ENCODE data around the gene ZNF286A. TPM values are rescaled to one million over a fixed set of nuclear protein-coding genes. Genes with fewer than 3 reads are reported as not detected.
"Not testable (repeated sequence)": the region's sequence is repeated elsewhere in the genome, so short reads cannot be mapped to it uniquely, and the experiment has no call there.

The ZNF286A gene
- 25.4 and 37.0 TPM in 2 replicates for total RNA-seq

DNA sequence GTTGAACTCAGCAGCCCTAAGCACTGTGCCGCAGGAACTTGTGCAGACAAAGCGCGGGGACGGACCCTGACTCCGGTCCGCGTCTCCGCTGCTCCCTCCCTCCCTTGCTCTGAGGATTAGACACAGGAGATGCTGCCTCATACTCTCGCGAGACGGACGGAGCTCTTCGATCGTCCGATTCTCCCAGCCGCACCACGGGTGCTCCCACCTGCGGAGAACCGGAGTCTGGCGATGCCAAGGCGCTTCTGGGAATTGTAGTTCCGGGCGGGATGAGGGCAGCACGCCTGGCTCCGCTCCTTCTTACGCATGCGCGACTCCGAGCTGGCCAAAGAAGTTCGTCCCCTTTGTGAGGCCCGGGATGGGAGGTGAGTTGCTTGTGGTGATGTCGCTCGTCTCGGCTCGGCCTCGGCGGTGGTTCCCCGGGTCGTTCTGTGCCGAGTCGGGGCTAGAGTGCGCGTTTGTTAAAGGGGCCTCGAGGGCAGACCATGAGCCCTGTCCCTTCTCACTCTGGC, at the start of gene ZNF286A:
ZNF286A (plus strand) TSS at position 340 of the 512 bp plus-strand sequence. CDS start 578 bp downstream, outside the sequence.
- peak; percentile 96 to 99 for DNase-seq (ENCODE audit: low read depth in 2 of 2)

DNA sequence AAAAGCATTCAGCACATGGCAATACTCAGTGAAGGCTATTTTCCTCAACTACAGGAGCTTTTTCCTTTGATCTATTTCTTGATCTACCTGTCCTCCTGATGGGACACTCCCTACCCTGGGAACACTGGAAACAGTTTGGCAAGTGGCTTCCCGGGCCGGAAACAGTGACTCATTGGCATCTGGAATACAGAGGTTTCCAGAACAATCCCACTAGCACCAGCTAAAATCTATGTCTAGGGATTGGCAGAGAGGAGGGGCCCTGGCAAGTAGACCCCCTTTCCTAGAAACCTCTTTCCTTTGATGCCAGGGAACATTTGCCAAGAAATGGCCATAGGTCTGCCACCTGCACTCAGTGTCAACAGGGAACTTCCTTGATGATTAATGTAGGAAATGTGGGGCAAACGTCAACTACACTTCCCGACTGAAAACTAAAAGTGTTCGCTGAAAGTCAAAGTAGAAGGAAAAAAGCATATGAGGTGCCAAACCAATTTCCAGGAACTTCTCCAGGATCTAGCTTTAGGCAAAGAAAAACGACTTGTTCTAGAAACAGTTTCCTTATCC, 49.6 kb upstream of the ZNF286A start:
- peak; percentile 64 to 75 for DNase-seq (ENCODE audit: low read depth in 2 of 2)

DNA sequence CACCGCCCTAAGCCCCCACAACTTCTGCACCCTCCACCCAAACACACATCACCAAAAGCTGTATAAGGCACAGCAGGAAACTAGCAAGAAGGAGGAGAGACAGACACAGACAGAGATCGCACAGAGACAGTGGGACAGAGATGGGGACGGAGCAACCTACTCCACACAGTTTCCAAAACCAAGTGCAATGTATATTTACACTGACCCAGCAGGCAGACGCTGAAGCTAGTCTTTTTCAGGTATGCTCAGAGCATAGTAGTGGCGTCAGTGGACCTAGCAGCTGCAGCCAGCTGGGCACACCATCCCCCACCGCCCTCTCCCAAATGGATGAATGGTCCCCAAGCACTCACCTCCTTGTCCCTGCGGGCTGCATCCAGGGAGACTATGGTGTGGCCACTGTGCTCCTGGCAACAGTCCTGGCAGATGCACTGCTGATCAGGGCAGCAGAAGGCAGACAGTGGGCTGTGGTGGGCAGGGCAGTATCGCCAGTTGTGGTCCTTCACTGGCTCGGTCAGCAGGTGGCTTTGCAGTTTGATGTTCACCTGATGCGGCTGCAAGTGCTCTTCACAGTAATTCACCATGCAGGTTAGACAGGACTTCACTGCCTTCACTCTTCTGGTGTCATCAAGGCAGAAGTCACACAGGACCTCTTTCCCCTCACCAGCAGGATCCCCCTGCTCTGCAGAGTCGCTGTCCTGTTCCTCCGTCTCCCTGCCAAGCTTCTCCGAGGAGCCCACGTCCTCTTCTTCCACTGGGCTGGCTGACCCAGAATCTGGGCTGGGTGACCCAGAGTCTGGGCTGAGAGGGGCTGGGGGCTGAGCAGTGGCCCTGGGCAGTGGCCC, 48.6 kb upstream of the ZNF286A start:
- peak in 1 of 2 donors; percentile 26 for DNase-seq (ENCODE audit: low read depth in 2 of 2)

DNA sequence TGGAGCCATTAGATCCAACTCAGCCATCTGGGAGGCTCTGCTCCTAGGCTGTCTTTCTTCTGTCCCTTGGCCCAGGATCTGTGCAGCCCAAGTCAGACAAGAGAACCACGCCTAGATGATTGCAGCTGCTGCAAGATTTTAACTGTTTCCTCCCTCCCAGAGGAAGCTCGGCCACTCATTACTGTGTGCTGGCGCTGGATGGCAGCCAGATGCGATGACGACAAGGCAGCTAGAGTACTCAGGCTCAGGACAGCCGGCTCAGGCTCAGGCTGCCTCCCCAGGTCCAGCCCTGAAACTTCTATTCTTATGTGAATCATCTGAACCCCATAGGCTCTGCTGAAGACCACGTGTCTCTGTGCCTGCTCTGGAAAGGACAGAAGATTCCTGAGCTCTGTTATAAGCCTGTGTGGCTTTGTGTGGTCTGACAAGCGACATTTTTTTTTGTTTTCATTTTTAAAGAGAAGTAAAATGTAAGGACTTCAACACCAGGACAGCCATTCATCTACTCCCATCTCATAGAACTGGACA, 47.9 kb upstream of the ZNF286A start:
- peak; percentile 90 to 98 for DNase-seq (ENCODE audit: low read depth in 2 of 2)

DNA sequence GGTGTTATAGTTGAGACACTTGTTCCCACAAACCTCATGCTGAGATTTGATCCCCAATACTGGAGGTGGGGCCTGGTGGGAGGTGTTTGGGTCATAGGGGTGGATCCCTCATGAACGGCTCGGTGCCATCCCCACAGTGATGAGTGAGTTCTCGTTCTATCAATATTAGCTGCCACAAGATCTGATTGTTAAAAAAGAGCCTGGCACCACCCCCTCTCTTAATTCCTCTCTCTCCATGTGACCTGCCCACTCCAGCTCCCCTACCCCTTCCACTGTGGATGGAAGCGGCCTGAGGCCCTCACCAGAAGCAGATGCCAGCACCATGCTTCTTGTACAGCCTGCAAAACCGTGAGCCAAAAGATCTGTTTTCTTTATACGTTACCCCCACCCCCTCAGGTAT, 46.6 kb upstream of the ZNF286A start:
- DNase-seq (ENCODE audit: low read depth in 2 of 2), result no peak

DNA sequence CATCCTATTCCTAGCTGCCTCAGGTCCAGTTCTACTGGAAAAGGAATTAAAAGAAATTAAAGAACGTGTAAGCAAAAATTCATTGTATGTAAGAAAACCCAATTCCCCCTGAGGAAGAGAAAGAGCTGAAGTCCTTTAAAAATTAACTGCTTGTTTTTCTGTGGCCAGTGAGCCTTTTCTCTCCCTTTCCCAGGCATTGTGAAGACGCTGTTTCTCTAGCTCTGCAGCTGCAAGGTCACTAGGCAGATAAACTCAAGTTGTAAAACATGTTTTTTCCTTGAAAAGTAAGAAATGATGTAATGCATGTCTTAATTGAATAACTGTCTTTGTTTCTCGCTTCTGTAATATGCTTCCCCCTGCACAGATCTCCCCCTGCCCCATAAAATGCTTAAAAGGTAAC, 45.2 kb upstream of the ZNF286A start:
- DNase-seq (ENCODE audit: low read depth in 2 of 2), result not testable (repeated sequence)

DNA sequence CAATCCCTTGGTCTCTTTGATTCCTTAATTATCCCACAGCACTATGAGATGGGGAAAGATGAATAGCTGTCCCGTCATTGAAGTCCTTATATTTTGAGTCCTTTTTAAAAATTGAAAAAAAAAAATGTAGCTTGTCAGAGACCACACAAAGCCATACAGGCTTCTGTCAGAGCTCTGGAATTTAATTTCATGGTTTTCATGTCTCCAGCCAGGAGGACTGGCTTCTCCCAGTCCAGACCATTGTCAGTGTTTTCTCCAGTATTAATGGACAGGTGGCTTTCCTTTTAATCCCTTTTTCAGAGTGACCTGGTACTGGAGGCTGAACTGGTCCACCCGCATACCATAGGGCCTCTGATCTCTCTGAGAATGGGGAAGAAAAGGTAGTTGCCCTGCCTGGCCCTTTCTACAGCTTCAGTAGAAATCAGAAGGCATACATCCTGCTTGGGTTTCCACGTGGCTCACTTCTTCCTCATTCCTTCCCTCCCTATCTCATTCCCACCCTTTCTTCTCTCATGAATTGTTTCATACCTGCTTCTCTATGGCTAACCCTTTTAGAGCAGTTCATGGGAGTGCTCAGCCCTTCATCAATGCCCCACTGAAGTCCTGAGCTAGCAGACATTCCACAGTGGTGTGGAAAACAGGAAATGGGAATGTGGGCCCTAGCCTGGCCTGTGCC, 44.5 kb upstream of the ZNF286A start:
- DNase-seq (ENCODE audit: low read depth in 2 of 2), result peak in 1 of 2 donors; percentile 49

DNA sequence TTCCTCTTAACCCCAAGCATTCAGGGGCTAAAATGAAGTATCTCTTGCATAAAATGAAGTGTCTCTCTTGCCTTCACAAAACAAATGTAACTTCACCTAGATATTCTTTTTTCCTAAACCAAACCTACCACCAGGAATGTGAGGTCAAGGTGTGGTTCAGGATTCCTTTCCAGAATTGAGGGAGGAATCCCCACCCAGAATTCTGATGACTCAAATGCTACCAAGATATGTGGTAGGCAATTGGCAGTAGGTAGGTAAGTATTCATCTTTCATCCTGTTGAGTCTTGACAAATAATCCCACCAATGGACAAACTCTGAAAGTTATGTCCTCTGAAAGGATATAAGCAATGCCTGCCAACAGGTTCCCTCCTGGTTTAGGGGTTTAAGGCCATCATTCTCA, 41.7 kb upstream of the ZNF286A start:
- no peak for DNase-seq (ENCODE audit: low read depth in 2 of 2)

DNA sequence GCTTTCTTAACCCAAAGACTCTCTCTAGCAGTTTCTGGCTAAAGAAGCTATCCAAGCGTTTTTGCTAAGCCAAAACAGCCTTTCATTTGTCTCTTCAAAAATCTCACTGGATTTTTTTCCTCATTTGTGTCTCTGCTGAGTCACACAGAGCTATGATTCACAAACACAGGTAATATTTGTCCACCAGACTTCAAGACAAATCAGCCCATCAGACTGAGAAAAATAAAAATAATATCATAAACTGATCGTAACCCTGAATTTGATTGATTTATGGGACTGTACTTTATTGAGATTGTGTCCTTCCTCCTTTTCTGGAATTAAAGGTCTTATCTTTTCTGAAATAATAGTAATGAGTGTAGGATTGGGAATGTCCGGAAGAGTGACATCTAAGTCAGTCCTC, 41.3 kb upstream of the ZNF286A start:
- DNase-seq (ENCODE audit: low read depth in 2 of 2), result no peak

DNA sequence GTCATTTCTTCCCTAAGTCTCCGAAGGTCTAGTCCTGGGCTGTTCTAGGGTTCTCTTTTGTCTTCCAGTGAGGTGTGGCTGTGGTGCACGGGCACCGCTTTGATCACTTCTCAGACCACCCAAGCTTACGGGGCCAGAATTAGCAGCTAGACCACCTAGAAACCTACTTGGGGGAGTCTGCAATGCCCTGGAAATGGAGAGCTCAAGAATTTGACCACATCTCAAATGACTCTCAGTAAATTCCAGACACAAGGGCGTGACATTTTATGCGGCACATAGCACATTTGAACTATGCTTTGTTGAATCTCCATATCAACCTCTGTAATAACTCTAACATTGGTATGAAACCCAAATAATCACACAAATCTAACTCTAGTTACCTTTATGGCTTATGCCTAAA, 40.3 kb upstream of the ZNF286A start:
- DNase-seq (ENCODE audit: low read depth in 2 of 2), result no peak

DNA sequence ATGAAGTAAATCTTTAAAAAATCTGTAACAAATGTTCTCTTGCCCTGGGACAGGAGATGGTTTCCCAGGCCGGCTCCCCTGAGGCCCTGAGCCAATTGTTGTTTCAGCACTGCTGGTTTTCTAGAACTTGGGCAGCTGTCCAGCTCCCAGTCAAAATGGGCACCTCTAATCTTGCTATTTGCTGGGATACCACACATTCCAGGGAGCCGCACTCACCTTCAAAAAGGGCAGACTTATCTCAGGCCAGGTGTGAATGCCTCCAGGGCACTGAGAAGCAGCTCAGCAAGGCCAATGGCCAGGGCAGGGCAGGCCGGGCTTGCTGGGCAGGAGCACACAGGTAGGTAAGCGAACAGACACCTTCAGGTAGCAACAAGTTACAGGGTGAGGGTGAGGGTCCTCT, 39.9 kb upstream of the ZNF286A start:
- peak in 1 of 2 donors; percentile 61 for DNase-seq (ENCODE audit: low read depth in 2 of 2)

DNA sequence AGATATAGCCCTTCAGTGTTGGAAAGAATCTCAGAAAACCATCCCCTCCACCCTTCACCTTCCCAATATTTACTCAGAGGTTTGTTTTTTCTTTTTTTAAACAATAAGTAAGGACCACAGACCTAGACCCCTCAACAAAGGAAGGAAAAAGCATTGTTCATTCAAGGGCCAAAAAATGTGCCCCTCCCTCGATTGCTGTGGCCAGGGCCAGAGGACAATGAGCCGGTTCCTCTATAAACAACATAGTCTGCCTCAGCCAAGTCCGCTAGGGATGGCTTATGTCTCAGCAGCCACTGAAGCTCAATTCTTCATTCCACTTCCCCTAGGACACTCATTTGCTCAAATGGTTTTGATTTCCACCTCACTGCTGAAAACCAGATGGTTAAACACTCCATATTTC, 39.5 kb upstream of the ZNF286A start:
- peak in 1 of 2 donors; percentile 76 for DNase-seq (ENCODE audit: low read depth in 2 of 2)

DNA sequence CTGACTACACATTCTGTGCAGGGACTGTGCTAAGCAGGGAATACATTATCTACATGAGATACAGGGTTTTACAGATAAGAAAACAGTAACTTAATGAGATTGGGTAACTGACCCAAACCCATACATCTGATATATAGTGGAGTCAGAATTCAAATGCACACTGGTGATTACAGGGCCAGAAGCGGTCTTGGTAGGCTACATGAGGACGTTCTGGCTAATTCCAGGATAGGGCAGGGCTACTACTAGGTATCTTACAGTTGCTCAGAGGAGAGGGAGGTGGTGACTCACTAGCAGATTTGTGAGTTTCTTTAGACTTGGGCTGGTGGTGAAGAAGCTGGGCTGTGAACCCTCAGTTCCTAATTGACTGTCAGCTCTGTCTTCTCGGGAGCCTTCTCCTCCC, 36.9 kb upstream of the ZNF286A start:
- DNase-seq (ENCODE audit: low read depth in 2 of 2), result no peak

DNA sequence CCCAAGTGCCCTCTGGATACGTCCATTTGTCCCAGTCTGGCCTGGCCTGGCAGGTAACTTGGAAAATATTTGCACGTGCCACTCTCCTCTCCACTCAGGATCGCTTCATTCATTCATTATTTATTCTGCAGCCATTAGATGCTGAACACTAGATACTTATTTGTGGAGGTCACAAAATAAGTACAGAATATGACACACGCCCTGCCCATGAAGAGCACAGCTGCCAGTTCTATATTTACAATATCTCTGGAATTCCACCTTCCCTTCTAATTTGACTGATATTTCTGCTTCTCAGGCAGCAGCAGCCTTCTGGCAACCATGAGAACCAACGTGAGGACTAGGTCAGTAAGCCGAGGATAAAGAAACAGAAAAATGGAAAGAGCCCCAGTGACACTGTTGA, 36.4 kb upstream of the ZNF286A start:
- no peak for DNase-seq (ENCODE audit: low read depth in 2 of 2)

DNA sequence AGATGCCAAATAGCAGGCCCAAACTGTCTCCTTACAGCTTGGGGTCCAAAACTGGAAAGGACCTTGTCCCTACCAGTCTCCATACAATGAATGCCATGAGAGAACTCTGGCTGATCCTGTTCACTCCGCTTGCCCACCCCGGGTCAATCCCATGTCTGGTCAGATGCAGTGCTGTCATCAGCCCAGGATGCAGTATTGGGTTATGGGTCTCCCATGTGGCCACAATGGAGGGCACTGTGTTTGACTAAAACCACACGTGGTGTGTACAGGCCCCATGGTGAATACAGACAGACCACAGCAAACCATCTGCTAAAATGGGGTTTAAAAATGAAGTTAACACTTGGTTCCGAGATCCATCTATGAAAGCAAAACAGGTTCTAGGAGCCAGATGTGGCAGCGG, 35.9 kb upstream of the ZNF286A start:
- no peak for DNase-seq (ENCODE audit: low read depth in 2 of 2)

DNA sequence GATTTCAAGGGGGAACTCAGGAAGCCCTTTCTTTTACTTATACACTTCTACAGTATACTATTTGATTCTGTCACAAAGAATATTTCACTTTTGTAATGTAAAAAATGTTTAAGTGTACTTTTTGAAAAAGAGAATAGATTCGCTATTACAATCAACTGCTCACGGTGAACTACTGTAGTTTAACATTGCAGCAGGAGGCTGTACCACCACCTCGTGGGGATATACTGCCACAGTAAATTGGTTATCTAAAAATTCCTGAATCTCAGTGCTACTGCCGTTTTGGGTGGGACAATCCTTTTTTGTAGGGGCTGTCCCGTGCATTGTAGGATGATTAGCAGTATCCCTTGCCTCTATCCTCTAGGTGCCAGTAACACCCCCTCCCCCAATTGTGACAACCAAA, 30.0 kb upstream of the ZNF286A start:
- not testable (repeated sequence) for DNase-seq (ENCODE audit: low read depth in 2 of 2)

DNA sequence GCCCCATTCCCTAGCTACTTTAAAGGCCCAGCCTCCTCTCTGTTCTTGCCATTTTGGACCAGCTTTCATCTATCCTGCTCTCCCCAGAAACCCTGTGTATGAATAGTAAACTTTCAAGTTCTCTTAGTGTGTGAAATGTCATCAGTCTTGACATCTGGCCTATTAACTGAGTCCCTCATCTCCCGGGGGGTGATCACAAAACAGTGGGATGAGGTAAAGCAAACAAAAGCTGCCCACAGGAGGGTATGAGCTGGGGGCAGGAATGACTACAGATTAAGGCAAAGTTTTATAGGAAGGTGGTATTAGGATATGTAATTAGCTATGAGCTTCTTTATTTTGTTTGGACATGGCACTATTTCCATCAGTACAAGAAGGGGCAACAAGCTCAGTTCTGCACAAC, 24.9 kb upstream of the ZNF286A start:
- DNase-seq (ENCODE audit: low read depth in 2 of 2), result not testable (repeated sequence)

DNA sequence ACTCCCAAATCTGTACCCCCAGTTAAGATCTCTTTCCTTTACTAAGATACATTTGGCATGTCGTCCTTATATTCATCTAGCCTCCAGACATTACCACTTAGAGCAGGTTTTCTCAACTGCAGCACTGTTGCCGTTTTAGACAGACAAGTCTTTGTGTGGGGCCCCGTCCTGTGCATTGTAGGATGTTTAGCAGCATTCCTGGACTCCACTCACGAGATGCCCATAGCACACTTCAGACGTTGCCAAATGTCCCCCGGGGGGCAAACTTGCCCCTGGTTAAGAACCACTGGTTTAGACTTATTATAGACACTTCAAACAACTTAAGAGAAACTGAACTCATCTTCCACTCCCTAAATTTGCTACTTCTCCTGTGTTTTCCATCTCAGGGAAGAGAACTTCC, 23.6 kb upstream of the ZNF286A start:
- not testable (repeated sequence) for DNase-seq (ENCODE audit: low read depth in 2 of 2)

DNA sequence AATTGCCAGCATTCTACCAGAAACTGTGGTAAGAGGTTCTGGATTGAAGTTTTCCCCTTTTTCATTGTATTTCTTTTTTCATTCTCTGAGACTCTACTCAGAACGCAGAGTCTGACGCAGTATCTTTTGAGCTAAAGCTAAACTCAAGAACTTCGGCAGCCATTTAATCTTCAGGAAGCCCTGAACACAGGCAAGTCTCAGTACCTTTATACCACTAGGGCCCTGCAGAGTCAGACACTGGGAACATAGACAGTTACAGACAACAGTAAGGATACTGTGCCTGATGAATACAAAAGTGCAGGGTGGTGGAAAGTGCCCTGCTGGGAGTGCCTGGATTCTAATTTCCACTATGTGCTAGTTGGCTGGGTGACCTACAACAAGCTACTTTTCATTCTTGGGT, 16.4 kb upstream of the ZNF286A start:
- not testable (repeated sequence) for DNase-seq (ENCODE audit: low read depth in 2 of 2)

DNA sequence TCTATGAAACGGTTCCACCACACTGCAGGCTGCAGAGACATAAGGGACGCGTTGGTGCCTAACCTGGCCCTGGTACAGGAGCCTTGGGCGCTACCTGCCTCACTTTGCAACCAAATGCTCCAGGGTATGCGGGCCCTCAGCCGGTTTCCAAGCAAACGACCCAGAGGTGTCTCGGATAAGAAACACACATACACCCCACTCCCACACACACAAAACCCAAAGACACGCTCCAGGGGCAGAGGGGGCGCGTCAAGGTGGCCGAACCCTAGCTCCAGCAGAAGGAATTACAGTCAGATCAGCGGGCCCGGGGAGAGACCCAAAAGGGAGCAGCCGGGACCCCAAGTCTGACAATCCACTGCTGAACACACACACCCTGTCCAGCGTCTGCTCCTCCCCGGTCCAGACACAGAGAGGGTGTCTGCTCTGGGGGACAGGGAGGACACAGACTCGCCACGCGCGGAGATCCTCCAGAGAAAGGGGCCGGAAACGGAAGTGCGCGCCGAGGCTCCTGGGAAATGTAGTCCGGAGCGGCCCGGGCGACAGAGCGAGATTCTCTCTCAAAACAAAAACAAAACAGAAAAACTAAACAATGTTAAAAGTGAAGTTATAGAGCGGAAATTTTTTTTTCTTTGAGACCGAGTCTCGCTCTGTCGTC, 15.6 kb upstream of the ZNF286A start, which contains the start of gene TRIM16:
TRIM16 (minus strand) TSS at position 488 of the 655 bp plus-strand sequence. CDS start 32,702 bp downstream, outside the sequence.
- DNase-seq (ENCODE audit: low read depth in 2 of 2), result peak in 1 of 2 donors; percentile 55

DNA sequence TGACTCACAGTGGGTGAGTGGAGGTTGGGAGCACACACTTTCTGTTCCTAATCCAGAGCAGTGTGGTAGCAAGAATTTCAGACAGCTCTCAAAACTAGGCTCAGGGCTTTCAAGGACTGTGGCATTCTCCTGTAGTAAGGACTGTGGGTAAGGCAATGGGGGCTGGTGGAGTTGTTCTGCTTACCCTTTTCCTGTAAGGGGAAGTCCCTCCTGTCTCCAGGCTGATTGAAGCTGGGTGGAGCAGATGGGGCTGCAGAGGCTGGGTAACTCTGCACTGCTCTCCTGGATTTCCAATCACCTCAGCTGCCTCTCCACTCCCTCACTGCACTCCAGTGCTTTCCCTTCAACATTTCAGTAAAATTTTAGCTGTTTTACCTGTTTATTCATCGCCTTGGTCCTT, 12.1 kb upstream of the ZNF286A start:
- DNase-seq (ENCODE audit: low read depth in 2 of 2), result not testable (repeated sequence)
